Measurements from ENCODE around the gene KDM5B. TPM values are rescaled to one million over a fixed set of nuclear protein-coding genes. Genes with fewer than 3 reads are reported as not detected.

KDM5B gene
- total RNA-seq, 2 donors from 2014 or later = 28.7 to 36.8 TPM

- WGBS, 2 donors = 52 to 57% methylated on average over 7 of the region's 7 CpGs
- Histone ChIP-seq H3K27me3 (no peaks in the 10 kb centered on the region), H3K9me3 (no peaks in the 10 kb centered on the region), H3K27ac (no peak overlapping the region), H3K36me3 (replicated peaks in 1 of 2; ENCODE audit: insufficient read depth in 1 of 2, low read depth in 2 of 2) (no peaks in the 10 kb centered on the region), H3K4me1 (no peaks in the 10 kb centered on the region), H3K4me3 (no peak overlapping the region)
- DNase-seq = no peak
- TF ChIP-seq CTCF (IDR thresholded peaks at IDR 0.05) (no peak), POLR2A (IDR thresholded peaks at IDR 0.05) (no peak)
- intact Hi-C loops (cut with DNase I) = no loop called here
- no peak for ATAC-seq
Measured at GRCh38 chr1:202688401-202688800, 119.8 kb downstream of the KDM5B start.

GRCh38 chr1:202687798-202688197 lies 120.4 kb downstream of the KDM5B start:
- Histone ChIP-seq H3K36me3 (replicated peaks in 1 of 2; ENCODE audit: insufficient read depth in 1 of 2, low read depth in 2 of 2) (no peaks in the 10 kb centered on the region), H3K4me1 (no peaks in the 10 kb centered on the region), H3K4me3 (no peak overlapping the region), H3K27me3 (no peaks in the 10 kb centered on the region), H3K9me3 (no peaks in the 10 kb centered on the region), H3K27ac (no peak overlapping the region)
- intact Hi-C loops (cut with DNase I) = no loop called here
- DNase-seq = no peak
- no peak for TF ChIP-seq CTCF (IDR thresholded peaks at IDR 0.05)
- 60 to 62% methylated on average over 3 of the region's 3 CpGs for WGBS, 2 donors
- ATAC-seq = no peak

GRCh38 chr1:202687370-202687769 lies 120.9 kb downstream of the KDM5B start:
- intact Hi-C loops (cut with DNase I) = no loop called here
- no peak for TF ChIP-seq POLR2A (IDR thresholded peaks at IDR 0.05)
- no peak for TF ChIP-seq CTCF (IDR thresholded peaks at IDR 0.05)
- no peaks in the 10 kb centered on the region for H3K9me3 ChIP-seq
- H3K27ac ChIP-seq = no peak overlapping the region
- ATAC-seq (no peak), DNase-seq (no peak)
- H3K4me3 ChIP-seq = no peak overlapping the region
- H3K27me3 ChIP-seq = no peaks in the 10 kb centered on the region
- H3K4me1 ChIP-seq = no peaks in the 10 kb centered on the region
- 61 to 65% methylated on average over 11 of the region's 11 CpGs for WGBS, 2 donors
- H3K36me3 ChIP-seq (replicated peaks in 1 of 2; ENCODE audit: insufficient read depth in 1 of 2, low read depth in 2 of 2) = no peaks in the 10 kb centered on the region

GRCh38 chr1:202685641-202686040 lies 122.6 kb downstream of the KDM5B start:
- WGBS, 2 donors = 53 to 63% methylated on average over 4 to 6 of the region's 6 CpGs
- H3K9me3 ChIP-seq = no peaks in the 10 kb centered on the region
- no peak for TF ChIP-seq CTCF (IDR thresholded peaks at IDR 0.05)
- TF ChIP-seq POLR2A (IDR thresholded peaks at IDR 0.05) = no peak

GRCh38 chr1:202684716-202685115 lies 123.5 kb downstream of the KDM5B start:
- intact Hi-C loops (cut with DNase I) = no loop called here
- H3K4me1 ChIP-seq = no peaks in the 10 kb centered on the region
- H3K4me3 ChIP-seq = no peak overlapping the region
- H3K27ac ChIP-seq = no peak overlapping the region
- 29 to 44% methylated on average over 2 of the region's 2 CpGs for WGBS, 2 donors
- H3K27me3 ChIP-seq = no peaks in the 10 kb centered on the region
- H3K9me3 ChIP-seq = no peaks in the 10 kb centered on the region
- no peaks in the 10 kb centered on the region for H3K36me3 ChIP-seq (replicated peaks in 1 of 2; ENCODE audit: insufficient read depth in 1 of 2, low read depth in 2 of 2)
- no peak for TF ChIP-seq POLR2A (IDR thresholded peaks at IDR 0.05)
- no peak for TF ChIP-seq CTCF (IDR thresholded peaks at IDR 0.05)
- DNase-seq = no peak
- ATAC-seq = no peak

More at GRCh38 chr1:202685641-202686040, 122.6 kb downstream of the KDM5B start:
- no peaks in the 10 kb centered on the region for H3K4me1 ChIP-seq
- no peaks in the 10 kb centered on the region for H3K36me3 ChIP-seq (replicated peaks in 1 of 2; ENCODE audit: insufficient read depth in 1 of 2, low read depth in 2 of 2)
- H3K27ac ChIP-seq = no peak overlapping the region
- intact Hi-C loops (cut with DNase I) = no loop called here
- DNase-seq = no peak
- no peak for ATAC-seq
- H3K4me3 ChIP-seq = no peak overlapping the region
- no peaks in the 10 kb centered on the region for H3K27me3 ChIP-seq

All from body of pancreas (tissue), 4 donors.